22Rv1 (cell line): ENCODE results near the gene DCN.
"Not testable (repeated sequence)": the region's sequence is repeated elsewhere in the genome, so short reads cannot be mapped to it uniquely, and the experiment has no call there.

Experiments
- H3K27ac ChIP-seq: fragments of 450-650 bp; 2 replicates; pipeline ENCODE4 v1.5.1; 2017
- ZFX ChIP-seq: fragments of 450-650 bp; IDR thresholded peaks from 2 replicates; pipeline ENCODE4 v1.6.1; 2017; ENCODE audit warnings: antibody characterized with exemption, borderline replicate concordance
- TF ChIP-seq, protein P1 (sequence below): fragments of 450-650 bp; IDR thresholded peaks from 2 replicates; pipeline ENCODE4 v1.5.1; 2017; ENCODE audit warnings: mild to moderate bottlenecking

The DCN gene

DNA sequence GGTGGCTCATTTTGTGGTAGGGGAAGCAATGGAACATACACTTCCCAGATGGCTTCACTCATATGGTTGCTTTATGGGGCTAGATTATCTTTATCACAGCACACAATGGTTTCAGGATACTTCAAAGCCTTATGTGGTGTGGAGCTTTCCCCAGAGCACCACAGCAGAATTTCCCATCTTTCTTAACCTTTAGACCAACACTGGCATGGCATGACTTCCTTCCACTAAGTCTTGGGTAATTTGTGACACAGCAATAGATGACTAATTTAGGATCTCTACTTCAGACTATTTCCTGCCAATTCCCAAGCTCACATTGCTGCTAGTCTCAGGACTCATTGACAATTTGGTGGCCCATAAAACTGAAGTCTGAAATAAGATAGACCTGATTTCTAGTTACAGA is 36.9 kb upstream of the DCN start:
- no peak overlapping the region for H3K27ac ChIP-seq
- no peak for TF ChIP-seq ZFX
- TF ChIP-seq, protein P1, sequence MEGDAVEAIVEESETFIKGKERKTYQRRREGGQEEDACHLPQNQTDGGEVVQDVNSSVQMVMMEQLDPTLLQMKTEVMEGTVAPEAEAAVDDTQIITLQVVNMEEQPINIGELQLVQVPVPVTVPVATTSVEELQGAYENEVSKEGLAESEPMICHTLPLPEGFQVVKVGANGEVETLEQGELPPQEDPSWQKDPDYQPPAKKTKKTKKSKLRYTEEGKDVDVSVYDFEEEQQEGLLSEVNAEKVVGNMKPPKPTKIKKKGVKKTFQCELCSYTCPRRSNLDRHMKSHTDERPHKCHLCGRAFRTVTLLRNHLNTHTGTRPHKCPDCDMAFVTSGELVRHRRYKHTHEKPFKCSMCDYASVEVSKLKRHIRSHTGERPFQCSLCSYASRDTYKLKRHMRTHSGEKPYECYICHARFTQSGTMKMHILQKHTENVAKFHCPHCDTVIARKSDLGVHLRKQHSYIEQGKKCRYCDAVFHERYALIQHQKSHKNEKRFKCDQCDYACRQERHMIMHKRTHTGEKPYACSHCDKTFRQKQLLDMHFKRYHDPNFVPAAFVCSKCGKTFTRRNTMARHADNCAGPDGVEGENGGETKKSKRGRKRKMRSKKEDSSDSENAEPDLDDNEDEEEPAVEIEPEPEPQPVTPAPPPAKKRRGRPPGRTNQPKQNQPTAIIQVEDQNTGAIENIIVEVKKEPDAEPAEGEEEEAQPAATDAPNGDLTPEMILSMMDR = no peak

DNA sequence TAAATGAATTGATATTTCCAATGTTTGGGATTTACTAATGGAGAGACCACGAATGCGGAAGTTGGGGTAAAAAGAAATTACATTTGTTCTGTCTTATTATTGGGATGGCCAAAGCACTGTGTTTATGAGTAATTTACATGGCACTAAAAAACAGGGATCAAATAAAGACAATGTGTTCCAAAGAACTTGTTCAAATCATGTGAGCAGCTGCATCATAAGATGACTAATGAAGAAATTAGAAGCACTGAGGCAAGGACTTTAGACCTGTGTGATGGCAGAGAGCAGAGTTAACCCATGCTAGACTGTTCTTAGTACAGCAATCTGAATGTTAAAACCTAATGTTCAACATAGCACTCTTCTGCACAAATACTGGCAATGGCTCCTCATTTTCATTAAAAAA is 34.3 kb upstream of the DCN start:
- TF ChIP-seq ZFX = no peak
- TF ChIP-seq, protein P1 = no peak
- H3K27ac ChIP-seq = no peak overlapping the region

DNA sequence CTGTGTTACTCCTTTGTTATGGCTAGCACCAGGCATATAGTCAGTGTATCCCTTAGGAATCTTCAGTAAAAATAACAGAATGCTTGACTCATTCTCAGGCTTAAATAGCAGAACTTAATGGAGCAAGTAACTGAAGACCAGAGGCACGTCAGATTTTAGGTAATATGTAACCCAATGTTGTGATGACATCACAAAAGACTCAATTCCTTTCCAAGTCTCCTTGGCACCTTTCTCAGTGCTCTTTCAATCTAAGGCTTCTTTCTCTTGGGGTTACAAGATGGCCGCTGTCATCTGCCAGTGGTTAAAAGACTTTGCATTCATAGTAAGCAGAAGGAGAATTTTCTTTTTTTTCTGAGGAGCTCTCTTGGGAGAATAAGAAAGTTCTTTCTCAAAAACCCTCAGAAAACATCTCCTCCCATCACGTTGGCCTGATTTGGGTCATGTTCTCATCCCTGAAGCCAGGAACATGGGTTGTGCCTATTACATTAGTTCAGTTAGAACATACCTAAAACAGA is 33.4 kb upstream of the DCN start:
- TF ChIP-seq, protein P1 = no peak
- no peak for TF ChIP-seq ZFX
- H3K27ac ChIP-seq = no peak overlapping the region

DNA sequence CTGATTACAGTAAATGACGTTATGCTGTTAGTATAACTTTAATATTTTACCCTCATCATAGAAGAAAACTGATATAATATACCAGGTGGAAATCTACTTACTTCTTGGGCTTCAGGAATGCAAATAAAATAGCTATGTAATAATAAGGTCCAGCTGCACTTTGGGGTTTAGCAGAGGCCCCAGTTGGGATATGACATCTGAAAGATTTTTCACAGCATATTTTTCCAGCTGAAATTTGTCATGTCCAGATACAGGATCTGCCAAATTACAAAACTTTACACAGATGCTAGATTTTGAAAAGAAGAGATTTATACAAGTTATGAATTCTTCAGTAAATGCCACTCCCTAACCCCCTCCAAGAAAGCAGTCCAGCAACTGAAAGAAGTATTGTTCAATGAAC is 29.2 kb upstream of the DCN start:
- H3K27ac ChIP-seq = no peak overlapping the region

DNA sequence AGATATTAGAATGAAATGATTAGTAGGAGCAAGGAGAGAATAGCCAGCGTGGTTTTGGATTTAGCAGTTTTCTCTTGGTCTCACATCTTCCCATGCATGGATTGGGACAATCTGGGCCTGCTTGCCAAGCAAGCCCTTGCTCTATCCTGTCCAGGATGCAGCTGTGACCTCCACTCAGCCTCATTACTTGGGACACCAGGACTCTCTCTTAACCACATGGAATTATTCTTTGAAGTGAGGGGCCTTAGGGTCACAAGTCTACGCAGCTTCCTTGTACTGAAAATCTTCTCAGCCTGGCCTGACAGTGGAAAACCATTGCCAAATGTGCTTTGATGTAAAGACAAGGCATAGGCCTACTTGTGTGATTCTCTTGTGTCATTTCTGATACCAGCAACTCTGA is 28.0 kb upstream of the DCN start:
- no peak overlapping the region for H3K27ac ChIP-seq

More for the DNA sequence above, 29.2 kb upstream of the DCN start:
- TF ChIP-seq, protein P1 = no peak
- no peak for TF ChIP-seq ZFX

DNA sequence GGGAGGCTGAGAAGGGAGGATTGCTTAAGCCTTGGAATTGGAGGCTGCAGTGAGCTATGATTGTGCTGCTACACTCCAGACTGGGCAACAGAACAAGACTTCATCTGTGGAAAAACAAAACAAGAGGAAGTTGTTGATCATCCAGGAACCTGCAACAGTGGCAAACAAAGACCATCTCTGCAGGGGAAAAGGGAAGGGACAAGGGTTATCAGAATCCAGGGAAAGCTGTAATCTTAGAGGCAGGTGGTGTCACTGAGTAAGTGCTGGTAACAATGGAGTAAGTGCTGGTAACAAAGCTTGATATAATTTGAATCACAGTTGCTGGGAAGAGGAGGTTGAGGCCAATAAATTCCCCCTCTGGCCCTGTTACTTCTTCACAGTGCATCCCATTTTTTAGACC is 27.5 kb upstream of the DCN start:
- TF ChIP-seq, protein P1 = no peak
- no peak for TF ChIP-seq ZFX
- no peak overlapping the region for H3K27ac ChIP-seq

More for the DNA sequence above, 28.0 kb upstream of the DCN start:
- no peak for TF ChIP-seq ZFX
- TF ChIP-seq, protein P1 = no peak

DNA sequence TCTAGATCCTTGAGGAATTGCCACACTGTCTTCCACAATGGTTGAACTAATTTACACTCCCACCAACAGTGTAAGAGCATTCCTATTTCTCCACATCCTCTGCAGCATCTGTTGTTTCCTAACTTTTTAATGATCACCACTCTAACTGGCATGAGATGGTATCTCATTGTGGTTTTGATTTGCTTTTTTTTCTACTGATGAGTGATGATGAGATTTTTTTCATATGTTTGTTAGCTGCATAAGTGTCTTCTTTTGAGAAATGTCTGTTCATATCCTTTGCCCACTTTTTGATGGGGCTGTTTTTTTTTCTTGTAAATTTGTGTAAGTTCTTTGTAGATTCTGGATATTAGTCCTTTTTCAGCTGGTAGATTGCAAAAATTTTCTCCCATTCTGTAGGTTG is 24.7 kb upstream of the DCN start:
- not testable (repeated sequence) for H3K27ac ChIP-seq

DNA sequence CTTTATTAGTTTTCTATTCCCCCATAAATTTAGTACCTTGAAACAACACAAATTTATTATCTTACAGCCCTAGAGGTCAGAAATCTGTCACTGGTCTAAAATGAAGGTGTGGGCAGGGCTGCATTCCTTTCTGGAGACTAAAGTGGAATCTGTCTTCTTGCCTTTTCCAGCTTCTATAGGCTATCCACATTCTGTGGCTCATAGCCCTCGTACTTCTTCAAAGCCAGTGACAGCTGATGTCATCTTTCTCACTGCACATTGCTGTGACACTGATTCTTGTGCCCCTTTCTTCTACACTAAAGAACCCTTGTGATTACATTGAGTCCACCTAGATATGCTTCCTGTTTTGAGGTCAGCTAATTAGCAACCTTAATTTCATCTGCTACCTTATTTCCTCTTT is 23.2 kb upstream of the DCN start:
- TF ChIP-seq ZFX = no peak
- TF ChIP-seq, protein P1 = no peak
- no peak overlapping the region for H3K27ac ChIP-seq
